GM21717 (cell line): ENCODE data around the gene FOXK1.

Experiments
- ATAC-seq: cut with Tn5 transposase; IDR thresholded peaks from one replicate; pipeline ENCODE4 v1.9.1; 2021; ENCODE audit warnings: mild to moderate bottlenecking, moderate library complexity; ENCODE audit not compliant: unreplicated experiment

FOXK1 gene

GRCh38 chr7:4763091-4763793 is 81.1 kb downstream of the FOXK1 start:
- ATAC-seq, result no peak

GRCh38 chr7:4763794-4764185 is 81.7 kb downstream of the FOXK1 start:
- no peak for ATAC-seq

GRCh38 chr7:4764402-4765007 is 82.4 kb downstream of the FOXK1 start:
- ATAC-seq, result no peak

- ATAC-seq, result no peak
These were observed 83.8 kb downstream of the FOXK1 start for GRCh38 chr7:4765776-4766490.

GRCh38 chr7:4766666-4767519 is 84.8 kb downstream of the FOXK1 start:
- ATAC-seq, result no peak

DNA sequence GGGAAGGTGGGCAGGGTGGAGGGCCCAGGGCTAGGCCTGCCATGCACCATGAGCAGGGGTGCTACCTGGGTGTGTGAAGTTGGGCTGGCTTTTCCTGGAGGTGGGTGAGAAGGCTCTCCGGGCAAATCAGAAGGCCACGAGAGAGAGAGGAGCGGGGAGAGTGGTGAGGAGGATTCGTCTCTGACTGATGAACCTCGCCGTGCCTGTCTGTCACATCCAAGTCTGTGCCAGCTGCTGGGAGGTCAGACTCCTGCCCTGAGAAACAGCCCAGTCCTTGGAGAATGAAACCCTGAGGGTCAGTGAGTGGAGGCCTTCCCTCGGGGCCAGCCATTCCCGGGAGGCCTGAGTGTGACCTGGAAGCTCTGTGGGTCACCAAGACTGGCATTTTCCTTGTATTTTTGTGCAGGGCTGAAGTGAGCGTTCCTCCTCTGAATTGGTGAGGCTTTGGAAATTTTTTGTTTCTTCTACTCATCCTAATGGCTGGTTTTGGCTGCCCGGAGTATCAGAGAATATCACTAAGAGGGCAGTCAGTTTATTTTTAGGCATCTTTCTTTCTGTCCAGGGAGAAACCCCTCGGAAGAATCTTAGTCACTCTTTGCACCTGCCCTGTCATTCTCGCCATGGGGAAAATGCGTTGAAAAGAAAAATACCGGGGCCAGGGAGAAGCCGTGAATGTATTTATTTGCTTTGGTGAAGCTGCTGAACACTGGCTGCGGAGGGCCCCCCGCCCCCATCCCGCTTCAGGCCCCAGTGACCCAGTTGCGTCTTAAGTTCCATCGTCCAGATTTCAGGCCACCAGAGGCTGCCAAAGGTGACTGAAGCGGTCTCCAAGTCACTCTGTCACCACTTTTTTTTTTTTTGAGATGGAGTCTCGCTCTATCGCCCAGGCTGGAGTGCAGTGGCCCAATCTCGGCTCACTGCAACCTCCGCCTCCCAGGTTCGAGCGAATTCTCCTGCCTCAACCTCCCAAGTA is 86.8 kb downstream of the FOXK1 start:
- no peak for ATAC-seq

GRCh38 chr7:4769761-4770160 is 87.7 kb downstream of the FOXK1 start:
- ATAC-seq, result no peak

- no peak for ATAC-seq
These were observed 88.8 kb downstream of the FOXK1 start for GRCh38 chr7:4770886-4771285.

DNA sequence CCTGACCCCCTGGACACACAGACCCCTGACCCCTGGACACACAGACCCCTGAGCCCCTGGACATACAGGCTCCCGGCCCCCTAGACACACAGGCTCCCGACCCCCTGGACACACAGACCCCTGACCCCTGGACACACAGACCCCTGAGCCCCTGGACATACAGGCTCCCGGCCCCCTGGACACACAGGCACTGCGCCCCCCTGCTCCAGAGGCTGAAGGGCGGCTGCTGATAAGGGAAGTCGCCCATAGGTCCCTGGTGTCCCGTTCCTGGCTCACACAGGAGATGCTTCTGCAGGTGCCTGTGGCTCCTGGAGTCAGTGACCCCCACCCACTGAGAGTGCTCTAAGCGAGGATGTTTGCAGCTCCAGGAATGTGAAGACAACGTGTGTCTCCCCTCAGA is 89.6 kb downstream of the FOXK1 start:
- no peak for ATAC-seq

DNA sequence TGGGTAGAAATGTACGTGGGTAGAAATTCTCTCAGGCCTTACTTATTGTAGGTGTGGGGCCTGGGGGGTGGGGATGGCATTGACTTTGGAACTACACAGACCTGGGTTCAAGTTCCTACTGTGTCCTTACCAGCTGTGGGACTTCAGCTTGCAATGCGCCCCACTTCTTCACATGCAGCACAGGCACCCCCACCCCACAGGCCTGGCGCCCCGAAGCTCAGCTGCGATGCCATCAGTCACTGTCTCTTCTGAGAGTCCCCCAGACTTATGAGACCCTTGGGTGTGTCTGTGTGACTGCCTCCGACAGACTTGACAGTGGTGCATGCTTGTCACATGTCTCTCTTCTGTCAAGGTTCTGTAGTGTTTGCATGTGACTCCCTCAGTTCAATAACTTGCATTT is 90.2 kb downstream of the FOXK1 start:
- ATAC-seq, result no peak

GRCh38 chr7:4774007-4774406 is 91.9 kb downstream of the FOXK1 start:
- ATAC-seq, result no peak

DNA sequence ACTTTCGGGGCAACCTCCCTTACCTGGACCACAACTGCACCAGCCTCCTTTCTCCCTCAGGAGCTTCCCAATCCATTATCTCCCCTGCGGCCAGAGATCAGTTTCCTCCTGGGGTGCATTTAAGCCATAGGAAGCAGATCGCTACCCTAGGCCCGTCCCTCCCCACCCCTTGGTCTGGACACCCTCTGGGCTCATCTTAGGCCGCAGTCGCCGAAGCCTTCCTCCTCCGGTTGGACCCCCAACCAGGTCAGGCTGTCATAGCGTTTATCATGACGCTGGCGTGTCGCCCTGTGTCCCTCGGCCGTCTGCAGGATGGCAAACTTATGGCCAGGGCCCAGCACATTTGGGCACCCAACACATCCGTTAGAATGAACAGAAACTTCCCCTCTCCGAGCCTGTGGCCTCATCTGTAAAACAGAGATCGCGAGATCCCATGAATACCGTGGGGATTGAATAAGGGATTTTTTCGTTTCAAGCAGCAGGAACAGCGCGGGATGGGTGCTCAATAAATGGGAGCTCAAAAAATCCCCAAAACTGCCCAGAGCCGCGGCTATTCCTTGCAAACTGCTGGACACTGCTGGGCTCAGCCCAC is 92.7 kb downstream of the FOXK1 start:
- peak; percentile 35 for ATAC-seq

DNA sequence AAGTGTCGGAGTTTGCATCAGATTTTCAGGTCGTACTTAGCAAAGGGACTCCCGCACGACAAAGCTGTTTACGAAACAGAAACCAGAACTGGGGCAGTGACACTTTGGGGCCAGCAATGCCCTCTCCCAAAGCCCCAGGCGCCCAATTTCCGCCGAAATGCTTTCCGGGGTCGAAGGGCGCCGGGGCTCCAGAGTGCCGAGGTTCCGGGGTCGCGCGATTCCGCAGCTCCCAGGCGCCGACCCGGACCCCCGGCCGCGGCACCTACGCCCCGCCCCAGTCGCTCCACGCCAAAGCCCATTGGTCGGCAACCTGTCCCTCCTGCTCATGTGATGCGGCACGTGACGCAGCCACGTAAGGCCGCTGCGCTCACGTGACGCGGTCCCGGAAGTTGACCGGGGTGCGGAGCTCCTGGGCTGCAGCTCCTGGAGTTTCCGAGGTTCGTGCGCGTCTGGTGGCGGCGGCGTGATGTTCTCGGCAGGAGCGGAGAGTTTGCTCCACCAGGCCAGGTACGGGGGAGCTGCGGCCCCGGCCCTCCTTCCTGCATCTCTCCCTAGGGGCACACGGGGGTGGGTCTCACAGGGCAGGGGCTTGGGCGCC is 93.3 kb downstream of the FOXK1 start, which contains the start of gene AP5Z1:
AP5Z1 (plus strand) TSS at position 374 of the 598 bp plus-strand sequence; CDS start at position 467, 93 bp downstream.
- ATAC-seq, result peak; percentile 87

DNA sequence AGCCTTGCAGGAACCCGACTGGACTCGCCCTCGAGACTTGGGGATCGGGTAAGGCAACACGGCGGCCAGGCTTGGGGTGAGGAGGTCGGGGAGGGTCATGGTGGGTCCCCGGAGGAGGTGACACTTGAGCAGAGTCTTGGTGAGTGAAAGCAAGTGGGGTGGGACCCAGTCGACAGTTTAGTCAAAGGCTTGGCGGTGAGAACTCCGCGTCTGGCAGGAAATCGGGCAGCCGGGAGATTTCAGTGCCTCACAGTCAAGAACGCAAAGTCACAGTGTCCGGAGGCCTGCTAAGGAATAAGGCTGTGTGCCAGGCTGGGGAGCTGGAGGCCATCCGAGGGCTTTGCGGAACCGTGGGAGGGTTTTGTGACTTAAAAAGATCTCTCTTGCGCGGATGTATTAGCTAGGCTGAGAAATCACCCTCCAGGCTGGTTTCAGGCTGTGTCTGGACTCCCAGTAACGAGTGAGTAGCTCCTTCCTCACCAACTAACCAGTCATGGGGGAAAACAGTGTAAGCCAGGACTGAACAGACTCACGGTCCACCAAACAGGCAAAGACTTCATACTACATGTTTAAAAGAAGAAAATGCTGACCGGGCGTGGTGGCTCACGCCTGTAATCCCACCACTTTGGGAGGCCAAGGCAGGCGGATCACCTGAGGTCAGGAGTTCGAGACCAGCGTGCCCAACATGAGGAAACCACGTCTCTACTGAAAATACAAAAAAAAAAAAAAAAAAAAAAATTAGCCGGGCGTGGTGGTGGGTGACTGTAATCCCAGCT is 93.9 kb downstream of the FOXK1 start:
- ATAC-seq, result peak; percentile 24

DNA sequence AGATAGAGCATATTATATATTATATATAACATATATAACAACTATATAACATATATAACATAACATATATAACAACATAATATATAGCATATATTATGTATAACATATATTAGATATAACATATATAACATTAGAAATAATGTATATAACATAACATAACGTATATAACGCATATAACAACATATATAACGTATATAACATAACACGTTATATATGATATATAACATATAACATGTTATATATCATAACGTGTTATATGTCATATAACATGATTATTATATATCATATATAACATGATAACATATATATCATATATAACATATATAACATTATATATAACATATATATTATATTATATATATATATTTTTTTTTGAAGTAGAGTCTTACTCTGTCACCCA is 97.0 kb downstream of the FOXK1 start:
- no peak for ATAC-seq

DNA sequence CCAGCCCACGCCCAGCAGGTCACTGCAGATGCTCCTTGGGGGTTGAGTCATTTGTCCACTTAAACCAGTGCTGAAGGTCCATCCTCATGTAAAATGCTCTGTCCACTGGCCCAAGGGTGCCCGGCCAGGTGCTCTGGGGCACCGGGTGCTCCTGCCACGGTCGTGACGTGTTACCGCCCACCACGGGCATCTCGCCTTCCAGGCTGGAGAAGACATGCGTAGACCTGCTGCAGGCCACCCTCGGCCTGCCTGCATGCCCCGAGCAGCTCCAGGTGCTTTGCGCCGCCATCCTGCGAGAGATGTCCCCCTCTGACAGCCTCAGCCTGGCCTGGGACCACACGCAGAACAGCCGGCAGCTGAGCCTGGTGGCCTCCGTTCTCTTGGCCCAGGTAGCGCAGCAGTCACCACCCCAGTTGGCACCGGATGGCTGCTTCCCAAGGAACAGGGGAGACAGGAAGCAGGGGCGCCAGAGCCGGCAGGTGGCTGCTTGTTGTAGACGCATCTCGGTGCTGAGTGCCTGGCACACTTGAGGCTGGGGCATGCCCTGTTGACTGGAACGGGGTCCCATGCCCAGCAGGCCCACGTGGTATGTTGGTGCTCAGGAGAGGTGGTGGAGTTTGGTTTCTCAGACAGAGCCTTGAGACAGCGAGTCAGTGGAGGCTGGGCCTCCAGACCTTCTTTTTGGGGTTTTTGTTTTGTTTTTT is 99.4 kb downstream of the FOXK1 start:
- ATAC-seq, result no peak

DNA sequence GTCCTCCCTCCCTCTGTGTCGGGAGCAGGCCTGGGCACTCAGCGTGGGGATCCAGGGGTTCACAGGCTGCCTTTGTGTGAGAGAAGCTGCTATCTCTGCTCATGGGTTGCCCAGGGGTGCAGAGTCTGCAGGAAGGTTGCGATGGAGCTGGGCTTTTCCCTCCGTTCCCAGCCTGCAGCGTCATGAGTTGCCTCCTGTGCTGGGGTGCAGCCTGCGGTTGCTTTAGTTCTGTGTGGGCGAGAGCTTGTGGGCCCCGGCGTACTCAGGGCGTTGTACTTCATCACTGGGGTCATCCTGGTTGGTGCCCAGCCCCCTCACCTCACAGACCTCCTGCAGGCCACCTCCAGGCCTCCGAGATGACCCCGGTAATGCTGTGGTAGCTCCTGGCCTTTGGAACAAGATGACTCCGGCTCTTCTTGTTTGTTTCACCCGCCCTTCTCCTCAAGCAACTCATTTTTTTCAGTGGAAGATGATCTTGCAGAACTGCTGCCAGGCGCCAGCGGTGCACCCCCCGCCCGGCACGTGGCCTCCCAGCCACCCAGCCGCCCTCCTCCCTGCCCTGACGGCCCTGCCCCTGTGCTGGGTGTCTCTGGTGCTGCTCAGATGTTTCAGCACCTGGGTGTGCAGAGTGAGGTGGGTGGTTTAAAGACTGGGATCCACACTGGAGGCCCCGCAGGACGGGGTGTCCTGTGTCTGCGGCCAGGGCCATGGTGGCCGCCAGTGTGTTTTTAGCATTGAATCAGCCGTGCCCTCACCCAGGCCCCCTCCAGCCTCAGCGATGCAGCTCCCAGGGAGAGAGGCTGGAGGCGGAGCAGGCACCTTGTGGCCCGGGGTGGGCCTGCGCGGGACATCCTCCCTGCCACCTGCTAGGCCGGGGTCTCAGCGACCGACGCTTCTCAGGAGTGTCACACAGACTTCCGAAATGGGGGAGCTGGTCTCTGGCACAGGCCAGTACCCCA is 100.5 kb downstream of the FOXK1 start:
- no peak for ATAC-seq
